Measurements from ENCODE around the gene PNLIP.

The PNLIP gene

GRCh38 chr10:116542007-116542677 lies 3.6 kb upstream of the PNLIP start:
- no peaks in the 10 kb centered on the region for H3K36me3 ChIP-seq (ENCODE audit: control insufficient read depth, insufficient read depth, low read length)
- no peaks in the 10 kb centered on the region for H3K27me3 ChIP-seq (ENCODE audit: control insufficient read depth, insufficient read depth, low read length)
- no peak overlapping the region for H3K27ac ChIP-seq (ENCODE audit: low read depth, low read length)
- no peak overlapping the region for H3K4me3 ChIP-seq (ENCODE audit: low read length)
- no peaks in the 10 kb centered on the region for H3K4me1 ChIP-seq (ENCODE audit: control insufficient read depth, insufficient read depth, low read length)
- no peak overlapping the region for H3K9ac ChIP-seq (ENCODE audit: low read length)

- Histone ChIP-seq H3K27me3 (ENCODE audit: control insufficient read depth, insufficient read depth, low read length) (no peaks in the 10 kb centered on the region), H3K27ac (ENCODE audit: low read depth, low read length) (no peak overlapping the region), H3K4me1 (ENCODE audit: control insufficient read depth, insufficient read depth, low read length) (no peaks in the 10 kb centered on the region), H3K36me3 (ENCODE audit: control insufficient read depth, insufficient read depth, low read length) (no peaks in the 10 kb centered on the region), H3K4me3 (ENCODE audit: low read length) (no peak overlapping the region), H3K9ac (ENCODE audit: low read length) (no peak overlapping the region)
Observed at GRCh38 chr10:116545122-116545521, 609 bp upstream of the PNLIP start.

GRCh38 chr10:116548301-116548700 lies 2.6 kb downstream of the PNLIP start:
- Histone ChIP-seq H3K4me3 (ENCODE audit: low read length) (no peak overlapping the region), H3K27me3 (ENCODE audit: control insufficient read depth, insufficient read depth, low read length) (no peaks in the 10 kb centered on the region), H3K9ac (ENCODE audit: low read length) (no peak overlapping the region), H3K27ac (ENCODE audit: low read depth, low read length) (no peak overlapping the region), H3K36me3 (ENCODE audit: control insufficient read depth, insufficient read depth, low read length) (no peaks in the 10 kb centered on the region), H3K4me1 (ENCODE audit: control insufficient read depth, insufficient read depth, low read length) (no peaks in the 10 kb centered on the region)

GRCh38 chr10:116553378-116553980 lies 7.7 kb downstream of the PNLIP start:
- Histone ChIP-seq H3K36me3 (ENCODE audit: control insufficient read depth, insufficient read depth, low read length) (no peaks in the 10 kb centered on the region), H3K27ac (ENCODE audit: low read depth, low read length) (no peak overlapping the region), H3K4me1 (ENCODE audit: control insufficient read depth, insufficient read depth, low read length) (no peaks in the 10 kb centered on the region), H3K4me3 (ENCODE audit: low read length) (no peak overlapping the region), H3K27me3 (ENCODE audit: control insufficient read depth, insufficient read depth, low read length) (no peaks in the 10 kb centered on the region), H3K9ac (ENCODE audit: low read length) (no peak overlapping the region)

- no peak overlapping the region for H3K4me3 ChIP-seq (ENCODE audit: low read length)
- H3K9ac ChIP-seq (ENCODE audit: low read length) = no peak overlapping the region
- no peaks in the 10 kb centered on the region for H3K4me1 ChIP-seq (ENCODE audit: control insufficient read depth, insufficient read depth, low read length)
- H3K36me3 ChIP-seq (ENCODE audit: control insufficient read depth, insufficient read depth, low read length) = no peaks in the 10 kb centered on the region
- H3K27ac ChIP-seq (ENCODE audit: low read depth, low read length) = no peak overlapping the region
- H3K27me3 ChIP-seq (ENCODE audit: control insufficient read depth, insufficient read depth, low read length) = no peaks in the 10 kb centered on the region
Observed at GRCh38 chr10:116554628-116555027, 8.9 kb downstream of the PNLIP start.

- H3K27me3 ChIP-seq (ENCODE audit: control insufficient read depth, insufficient read depth, low read length) = no peaks in the 10 kb centered on the region
- H3K27ac ChIP-seq (ENCODE audit: low read depth, low read length) = no peak overlapping the region
- H3K9ac ChIP-seq (ENCODE audit: low read length) = no peak overlapping the region
- H3K36me3 ChIP-seq (ENCODE audit: control insufficient read depth, insufficient read depth, low read length) = no peaks in the 10 kb centered on the region
- no peak overlapping the region for H3K4me3 ChIP-seq (ENCODE audit: low read length)
- no peaks in the 10 kb centered on the region for H3K4me1 ChIP-seq (ENCODE audit: control insufficient read depth, insufficient read depth, low read length)
Observed at GRCh38 chr10:116555880-116556279, 10.1 kb downstream of the PNLIP start.

GRCh38 chr10:116557305-116557880 lies 11.7 kb downstream of the PNLIP start:
- Histone ChIP-seq H3K9ac (ENCODE audit: low read length) (no peak overlapping the region), H3K27ac (ENCODE audit: low read depth, low read length) (no peak overlapping the region), H3K27me3 (ENCODE audit: control insufficient read depth, insufficient read depth, low read length) (no peaks in the 10 kb centered on the region), H3K4me3 (ENCODE audit: low read length) (no peak overlapping the region), H3K36me3 (ENCODE audit: control insufficient read depth, insufficient read depth, low read length) (no peaks in the 10 kb centered on the region), H3K4me1 (ENCODE audit: control insufficient read depth, insufficient read depth, low read length) (no peaks in the 10 kb centered on the region)

GRCh38 chr10:116565534-116565933 lies 19.8 kb downstream of the PNLIP start:
- Histone ChIP-seq H3K9ac (ENCODE audit: low read length) (no peak overlapping the region), H3K4me1 (ENCODE audit: control insufficient read depth, insufficient read depth, low read length) (no peaks in the 10 kb centered on the region), H3K27me3 (ENCODE audit: control insufficient read depth, insufficient read depth, low read length) (no peaks in the 10 kb centered on the region), H3K36me3 (ENCODE audit: control insufficient read depth, insufficient read depth, low read length) (no peaks in the 10 kb centered on the region), H3K27ac (ENCODE audit: low read depth, low read length) (no peak overlapping the region), H3K4me3 (ENCODE audit: low read length) (no peak overlapping the region)

GRCh38 chr10:116566932-116567331 lies 21.2 kb downstream of the PNLIP start:
- H3K9ac ChIP-seq (ENCODE audit: low read length) = no peak overlapping the region
- no peak overlapping the region for H3K27ac ChIP-seq (ENCODE audit: low read depth, low read length)
- no peaks in the 10 kb centered on the region for H3K36me3 ChIP-seq (ENCODE audit: control insufficient read depth, insufficient read depth, low read length)
- H3K4me1 ChIP-seq (ENCODE audit: control insufficient read depth, insufficient read depth, low read length) = no peaks in the 10 kb centered on the region
- H3K4me3 ChIP-seq (ENCODE audit: low read length) = no peak overlapping the region
- H3K27me3 ChIP-seq (ENCODE audit: control insufficient read depth, insufficient read depth, low read length) = no peaks in the 10 kb centered on the region

- Histone ChIP-seq H3K4me3 (ENCODE audit: low read length) (no peak overlapping the region), H3K4me1 (ENCODE audit: control insufficient read depth, insufficient read depth, low read length) (no peaks in the 10 kb centered on the region), H3K36me3 (ENCODE audit: control insufficient read depth, insufficient read depth, low read length) (no peaks in the 10 kb centered on the region), H3K9ac (ENCODE audit: low read length) (no peak overlapping the region), H3K27ac (ENCODE audit: low read depth, low read length) (no peak overlapping the region), H3K27me3 (ENCODE audit: control insufficient read depth, insufficient read depth, low read length) (no peaks in the 10 kb centered on the region)
Observed at GRCh38 chr10:116567335-116567734, 21.6 kb downstream of the PNLIP start.

- no peaks in the 10 kb centered on the region for H3K36me3 ChIP-seq (ENCODE audit: control insufficient read depth, insufficient read depth, low read length)
- no peak overlapping the region for H3K9ac ChIP-seq (ENCODE audit: low read length)
- H3K27me3 ChIP-seq (ENCODE audit: control insufficient read depth, insufficient read depth, low read length) = no peaks in the 10 kb centered on the region
- no peak overlapping the region for H3K4me3 ChIP-seq (ENCODE audit: low read length)
- H3K4me1 ChIP-seq (ENCODE audit: control insufficient read depth, insufficient read depth, low read length) = no peaks in the 10 kb centered on the region
- no peak overlapping the region for H3K27ac ChIP-seq (ENCODE audit: low read depth, low read length)
Observed at GRCh38 chr10:116574797-116575196, 29.1 kb downstream of the PNLIP start.

GRCh38 chr10:116587878-116588591 lies 42.3 kb downstream of the PNLIP start:
- Histone ChIP-seq H3K27ac (ENCODE audit: low read depth, low read length) (no peak overlapping the region), H3K9ac (ENCODE audit: low read length) (no peak overlapping the region), H3K4me3 (ENCODE audit: low read length) (no peak overlapping the region)

More at GRCh38 chr10:116587878-116588591, 42.3 kb downstream of the PNLIP start:
- H3K27me3 ChIP-seq (ENCODE audit: control insufficient read depth, insufficient read depth, low read length) = no peaks in the 10 kb centered on the region
- H3K36me3 ChIP-seq (ENCODE audit: control insufficient read depth, insufficient read depth, low read length) = no peaks in the 10 kb centered on the region
- no peaks in the 10 kb centered on the region for H3K4me1 ChIP-seq (ENCODE audit: control insufficient read depth, insufficient read depth, low read length)

All from rectal smooth muscle tissue (tissue), 1 donor.